HG03196 (cell line): ENCODE data around the gene VSIG10.

Source experiments
- ATAC-seq: cut with Tn5 transposase; IDR thresholded peaks from one replicate; pipeline ENCODE4 v1.9.1; 2021; ENCODE audit not compliant: unreplicated experiment

Gene VSIG10

GRCh38 chr12:118061011-118061872 is 42.6 kb downstream of the VSIG10 start, which contains the start of gene WSB2:
Gene WSB2, minus strand, starts transcription at chr12:118061179. Its CDS starts 131 bp downstream, at chr12:118061048.
- peak; percentile 41 for ATAC-seq

- peak; percentile 35 for ATAC-seq
These were observed 43.4 kb downstream of the VSIG10 start for GRCh38 chr12:118060301-118061010.

GRCh38 chr12:118059341-118060191 is 44.2 kb downstream of the VSIG10 start:
- no peak for ATAC-seq

- no peak for ATAC-seq
These were observed 44.9 kb downstream of the VSIG10 start for GRCh38 chr12:118058881-118059280.

GRCh38 chr12:118058227-118058626 is 45.6 kb downstream of the VSIG10 start:
- ATAC-seq = no peak

- no peak for ATAC-seq
These were observed 47.7 kb downstream of the VSIG10 start for GRCh38 chr12:118055865-118056773.

GRCh38 chr12:118055144-118055557 is 48.7 kb downstream of the VSIG10 start:
- no peak for ATAC-seq

- ATAC-seq = no peak
These were observed 50.5 kb downstream of the VSIG10 start for GRCh38 chr12:118053071-118053985.

GRCh38 chr12:118052324-118053070 is 51.3 kb downstream of the VSIG10 start:
- no peak for ATAC-seq

GRCh38 chr12:118050972-118051910 is 52.6 kb downstream of the VSIG10 start:
- ATAC-seq = no peak

- no peak for ATAC-seq
These were observed 57.4 kb downstream of the VSIG10 start for GRCh38 chr12:118046430-118046829.

- ATAC-seq = no peak
These were observed 59.2 kb downstream of the VSIG10 start for GRCh38 chr12:118044577-118044976.

- no peak for ATAC-seq
These were observed 59.7 kb downstream of the VSIG10 start for GRCh38 chr12:118044075-118044474.

GRCh38 chr12:118042091-118042490 is 61.7 kb downstream of the VSIG10 start:
- ATAC-seq = no peak

- ATAC-seq = no peak
These were observed 65.7 kb downstream of the VSIG10 start for GRCh38 chr12:118038137-118038536.

GRCh38 chr12:118036672-118037411 is 67.0 kb downstream of the VSIG10 start:
- ATAC-seq = no peak
